Measurements from ENCODE around the gene SRP9.
"Not testable (repeated sequence)": the region's sequence is repeated elsewhere in the genome, so short reads cannot be mapped to it uniquely, and the experiment has no call there.

SRP9 gene

GRCh38 chr1:225757927-225758656 lies 19.5 kb upstream of the SRP9 start:
- DNase-seq: no peak

GRCh38 chr1:225759972-225760371 lies 17.7 kb upstream of the SRP9 start:
- DNase-seq: not testable (repeated sequence)

GRCh38 chr1:225760531-225760930 lies 17.1 kb upstream of the SRP9 start:
- no peak for DNase-seq

- not testable (repeated sequence) for DNase-seq
Observed at GRCh38 chr1:225761395-225761794, 16.2 kb upstream of the SRP9 start.

- no peak for DNase-seq
Observed at GRCh38 chr1:225762002-225762441, 15.6 kb upstream of the SRP9 start.

- DNase-seq: no peak
Observed at GRCh38 chr1:225762444-225762843, 15.2 kb upstream of the SRP9 start.

- DNase-seq: no peak
Observed at GRCh38 chr1:225763716-225764548, 13.7 kb upstream of the SRP9 start.

GRCh38 chr1:225765982-225766674 lies 11.5 kb upstream of the SRP9 start:
- DNase-seq: no peak

GRCh38 chr1:225766967-225767633 lies 10.5 kb upstream of the SRP9 start:
- DNase-seq: no peak

GRCh38 chr1:225767634-225768540 lies 9.7 kb upstream of the SRP9 start:
- no peak for DNase-seq

- no peak for DNase-seq
Observed at GRCh38 chr1:225768662-225769426, 8.8 kb upstream of the SRP9 start.

GRCh38 chr1:225769687-225770086 lies 7.9 kb upstream of the SRP9 start:
- DNase-seq: no peak

- DNase-seq: no peak
Observed at GRCh38 chr1:225770561-225771248, 6.9 kb upstream of the SRP9 start.

- no peak for DNase-seq
Observed at GRCh38 chr1:225771661-225772322, 5.8 kb upstream of the SRP9 start.

GRCh38 chr1:225772323-225772768 lies 5.3 kb upstream of the SRP9 start:
- DNase-seq: no peak

- no peak for DNase-seq
Observed at GRCh38 chr1:225772848-225773247, 4.8 kb upstream of the SRP9 start.

- no peak for DNase-seq
Observed at GRCh38 chr1:225774281-225775147, 3.1 kb upstream of the SRP9 start.

- DNase-seq: no peak
Observed at GRCh38 chr1:225776294-225776693, 1.3 kb upstream of the SRP9 start.
